Ramos (cell line): Measurements from ENCODE around the gene RRP9.
"Not testable (repeated sequence)": the region's sequence is repeated elsewhere in the genome, so short reads cannot be mapped to it uniquely, and the experiment has no call there.

Experiments used
- in situ Hi-C: fragments of 300-500 bp; cut with MboI; formaldehyde crosslinking; loops from one replicate; pipeline ENCODE4 v1.14.3; 2022; ENCODE audit warnings: low sequenced_read_pairs; ENCODE audit not compliant: unreplicated experiment

RRP9 gene

GRCh38 chr3:51941463-51941797 is 274 bp downstream of the RRP9 start:
- in situ Hi-C loops: no loop called here

- in situ Hi-C loops: no loop called here
Measured at GRCh38 chr3:51940648-51941462, 849 bp downstream of the RRP9 start.

- in situ Hi-C loops: no loop called here
Measured at GRCh38 chr3:51938780-51939425, 2.8 kb downstream of the RRP9 start.

- in situ Hi-C loops: no loop called here
Measured at GRCh38 chr3:51937611-51938450, 3.9 kb downstream of the RRP9 start.

GRCh38 chr3:51937014-51937413 is 4.7 kb downstream of the RRP9 start:
- in situ Hi-C loops: no loop called here

- in situ Hi-C loops: no loop called here
Measured at GRCh38 chr3:51935886-51936755, 5.6 kb downstream of the RRP9 start.

GRCh38 chr3:51934991-51935885 is 6.5 kb downstream of the RRP9 start:
- in situ Hi-C loops: no loop called here

GRCh38 chr3:51934139-51934850 is 7.4 kb downstream of the RRP9 start:
- in situ Hi-C loops: no loop called here

GRCh38 chr3:51933471-51934138 is 8.1 kb downstream of the RRP9 start:
- in situ Hi-C loops: no loop called here

GRCh38 chr3:51932471-51933370 is 9.0 kb downstream of the RRP9 start:
- in situ Hi-C loops: no loop called here

- in situ Hi-C loops: no loop called here
Measured at GRCh38 chr3:51931756-51932155, 9.9 kb downstream of the RRP9 start.

- in situ Hi-C loops: no loop called here
Measured at GRCh38 chr3:51930439-51930838, 11.3 kb downstream of the RRP9 start.

GRCh38 chr3:51929420-51930003 is 12.2 kb downstream of the RRP9 start:
- in situ Hi-C loops: no loop called here

GRCh38 chr3:51928981-51929380 is 12.7 kb downstream of the RRP9 start:
- in situ Hi-C loops: not testable (repeated sequence)

GRCh38 chr3:51928438-51928837 is 13.3 kb downstream of the RRP9 start:
- in situ Hi-C loops: no loop called here

GRCh38 chr3:51927061-51927977 is 14.4 kb downstream of the RRP9 start:
- in situ Hi-C loops: no loop called here
